HEK293 (cell line): ENCODE data around the gene SRF.

Source experiments
- EGR2 ChIP-seq: fragments of 450-650 bp; formaldehyde crosslinking; IDR thresholded peaks from 2 replicates; pipeline ENCODE4 v1.5.1; 2016; ENCODE audit warnings: low read depth, missing biosample characterization, missing genetic modification characterization
- FEZF1 ChIP-seq: fragments of 450-650 bp; formaldehyde crosslinking; IDR thresholded peaks from 2 replicates; pipeline ENCODE4 v1.5.1; 2016; ENCODE audit warnings: missing biosample characterization, missing genetic modification characterization
- GLI4 ChIP-seq: fragments of 450-650 bp; formaldehyde crosslinking; IDR thresholded peaks from 2 replicates; pipeline ENCODE4 v1.5.1; 2016; ENCODE audit warnings: missing biosample characterization, missing genetic modification characterization
- GLIS1 ChIP-seq: fragments of 450-650 bp; formaldehyde crosslinking; IDR thresholded peaks from 2 replicates; pipeline ENCODE4 v1.5.1; 2016; ENCODE audit warnings: missing biosample characterization, missing genetic modification characterization
- GLIS2 ChIP-seq: fragments of 450-650 bp; formaldehyde crosslinking; IDR thresholded peaks from 2 replicates; pipeline ENCODE4 v1.5.1; 2016; ENCODE audit warnings: missing biosample characterization, missing genetic modification characterization
- HOXC10 ChIP-seq: sonication (generic); formaldehyde crosslinking; IDR thresholded peaks from 2 replicates; pipeline ENCODE4 v1.8.1; 2023; ENCODE audit warnings: mild to moderate bottlenecking, missing genetic modification reagents
- IKZF3 ChIP-seq: fragments of 450-650 bp; IDR thresholded peaks from 2 replicates; pipeline ENCODE4 v1.5.0; 2018; ENCODE audit warnings: missing biosample characterization, mild to moderate bottlenecking, missing genetic modification characterization, moderate library complexity
- MZF1 ChIP-seq: fragments of 450-650 bp; formaldehyde crosslinking; IDR thresholded peaks from 2 replicates; pipeline ENCODE4 v1.5.1; 2017; ENCODE audit warnings: missing biosample characterization, missing genetic modification characterization, borderline replicate concordance
- REPIN1 ChIP-seq: fragments of 450-650 bp; formaldehyde crosslinking; IDR thresholded peaks from 2 replicates; pipeline ENCODE4 v1.5.1; 2017; ENCODE audit warnings: missing biosample characterization, missing genetic modification characterization, low read depth
- SCRT1 ChIP-seq: fragments of 450-650 bp; formaldehyde crosslinking; IDR thresholded peaks from 2 replicates; pipeline ENCODE4 v1.5.1; 2016; ENCODE audit warnings: missing biosample characterization, missing genetic modification characterization, borderline replicate concordance
- YY1 ChIP-seq: fragments of 450-650 bp; formaldehyde crosslinking; IDR thresholded peaks from 2 replicates; pipeline ENCODE4 v1.5.1; 2018; ENCODE audit warnings: missing biosample characterization, missing genetic modification characterization
- ZBTB44 ChIP-seq: fragments of 450-650 bp; IDR thresholded peaks from 2 replicates; pipeline ENCODE4 v1.5.1; 2018; ENCODE audit warnings: missing biosample characterization, mild to moderate bottlenecking, missing genetic modification characterization
- ZBTB7A ChIP-seq: fragments of 450-650 bp; formaldehyde crosslinking; IDR thresholded peaks from 2 replicates; pipeline ENCODE4 v1.5.1; 2016; ENCODE audit warnings: low read depth, missing biosample characterization, missing genetic modification characterization
- ZFP3 ChIP-seq: fragments of 450-650 bp; formaldehyde crosslinking; IDR thresholded peaks from 2 replicates; pipeline ENCODE4 v1.5.1; 2016; ENCODE audit warnings: low read depth, missing biosample characterization, missing genetic modification characterization
- ZNF112 ChIP-seq: fragments of 450-650 bp; formaldehyde crosslinking; IDR thresholded peaks from 2 replicates; pipeline ENCODE4 v1.5.0; 2017; ENCODE audit warnings: missing biosample characterization, missing genetic modification characterization
- ZNF132 ChIP-seq: fragments of 450-650 bp; formaldehyde crosslinking; IDR thresholded peaks from 2 replicates; pipeline ENCODE4 v1.5.1; 2017; ENCODE audit warnings: missing biosample characterization, missing genetic modification characterization, borderline replicate concordance
- ZNF138 ChIP-seq: fragments of 450-650 bp; formaldehyde crosslinking; IDR thresholded peaks from 2 replicates; pipeline ENCODE4 v1.5.1; 2016; ENCODE audit warnings: missing biosample characterization, missing genetic modification characterization, borderline replicate concordance
- ZNF155 ChIP-seq: fragments of 450-650 bp; formaldehyde crosslinking; IDR thresholded peaks from 2 replicates; pipeline ENCODE4 v1.5.1; 2016; ENCODE audit warnings: missing biosample characterization, missing genetic modification characterization
- ZNF19 ChIP-seq: fragments of 450-650 bp; formaldehyde crosslinking; IDR thresholded peaks from 2 replicates; pipeline ENCODE4; 2016; ENCODE audit warnings: missing biosample characterization, missing genetic modification characterization, low read depth
- ZNF24 ChIP-seq: fragments of 450-650 bp; formaldehyde crosslinking; IDR thresholded peaks from 2 replicates; pipeline ENCODE4 v1.5.1; 2016; ENCODE audit warnings: missing biosample characterization, missing genetic modification characterization
- ZNF341 ChIP-seq: fragments of 450-650 bp; formaldehyde crosslinking; IDR thresholded peaks from 2 replicates; pipeline ENCODE4; 2016; ENCODE audit warnings: low read depth, missing biosample characterization, missing genetic modification characterization
- ZNF354C ChIP-seq: fragments of 450-650 bp; formaldehyde crosslinking; IDR thresholded peaks from 2 replicates; pipeline ENCODE4 v1.5.1; 2016; ENCODE audit warnings: missing biosample characterization, missing genetic modification characterization, low read depth, borderline replicate concordance
- ZNF394 ChIP-seq: fragments of 450-650 bp; formaldehyde crosslinking; IDR thresholded peaks from 2 replicates; pipeline ENCODE4 v1.5.1; 2016; ENCODE audit warnings: missing biosample characterization, missing genetic modification characterization, mild to moderate bottlenecking, moderate library complexity, borderline replicate concordance
- ZNF48 ChIP-seq: fragments of 450-650 bp; formaldehyde crosslinking; IDR thresholded peaks from 2 replicates; pipeline ENCODE4 v1.5.1; 2016; ENCODE audit warnings: missing biosample characterization, missing genetic modification characterization
- ZNF510 ChIP-seq: fragments of 450-650 bp; formaldehyde crosslinking; IDR thresholded peaks from 2 replicates; pipeline ENCODE4 v1.5.1; 2018; ENCODE audit warnings: mild to moderate bottlenecking, missing genetic modification characterization, missing biosample characterization; ENCODE audit not compliant: insufficient replicate concordance
- ZNF529 ChIP-seq: fragments of 450-650 bp; formaldehyde crosslinking; IDR thresholded peaks from 2 replicates; pipeline ENCODE4 v1.5.1; 2017; ENCODE audit warnings: missing genetic modification characterization, missing biosample characterization; ENCODE audit not compliant: insufficient replicate concordance
- ZNF544 ChIP-seq: fragments of 450-650 bp; formaldehyde crosslinking; IDR thresholded peaks from 2 replicates; pipeline ENCODE4 v1.5.0; 2017; ENCODE audit warnings: missing biosample characterization, missing genetic modification characterization
- ZNF560 ChIP-seq: fragments of 450-650 bp; formaldehyde crosslinking; IDR thresholded peaks from 2 replicates; pipeline ENCODE4 v1.5.1; 2017; ENCODE audit warnings: missing biosample characterization, missing genetic modification characterization, borderline replicate concordance
- ZNF621 ChIP-seq: fragments of 450-650 bp; formaldehyde crosslinking; IDR thresholded peaks from 2 replicates; pipeline ENCODE4 v1.5.1; 2017; ENCODE audit warnings: missing biosample characterization, missing genetic modification characterization
- ZNF704 ChIP-seq: fragments of 450-650 bp; formaldehyde crosslinking; IDR thresholded peaks from 2 replicates; pipeline ENCODE4 v1.5.1; 2016; ENCODE audit warnings: missing biosample characterization, missing genetic modification characterization
- ZNF768 ChIP-seq: fragments of 450-650 bp; formaldehyde crosslinking; IDR thresholded peaks from 2 replicates; pipeline ENCODE4 v1.5.1; 2018; ENCODE audit warnings: missing biosample characterization, mild to moderate bottlenecking, missing genetic modification characterization
- ZNF776 ChIP-seq: fragments of 450-650 bp; formaldehyde crosslinking; IDR thresholded peaks from 2 replicates; pipeline ENCODE4 v1.5.0; 2017; ENCODE audit warnings: missing biosample characterization, missing genetic modification characterization, borderline replicate concordance
- ZNF791 ChIP-seq: fragments of 450-650 bp; formaldehyde crosslinking; IDR thresholded peaks from 2 replicates; pipeline ENCODE4 v1.5.1; 2016; ENCODE audit warnings: missing biosample characterization, missing genetic modification characterization
- ZNF843 ChIP-seq: fragments of 450-650 bp; formaldehyde crosslinking; IDR thresholded peaks from 2 replicates; pipeline ENCODE4 v1.5.1; 2016; ENCODE audit warnings: missing biosample characterization, missing genetic modification characterization
- TF ChIP-seq, protein P1 (sequence below): fragments of 450-650 bp; formaldehyde crosslinking; IDR thresholded peaks from 2 replicates; pipeline ENCODE4 v1.5.1; 2017; ENCODE audit warnings: missing biosample characterization, mild to moderate bottlenecking, missing genetic modification characterization, moderate library complexity
- TF ChIP-seq, protein P2 (sequence below): fragments of 450-650 bp; formaldehyde crosslinking; IDR thresholded peaks from 2 replicates; pipeline ENCODE4 v1.5.1; 2017; ENCODE audit warnings: missing biosample characterization, missing genetic modification characterization

The SRF gene

DNA sequence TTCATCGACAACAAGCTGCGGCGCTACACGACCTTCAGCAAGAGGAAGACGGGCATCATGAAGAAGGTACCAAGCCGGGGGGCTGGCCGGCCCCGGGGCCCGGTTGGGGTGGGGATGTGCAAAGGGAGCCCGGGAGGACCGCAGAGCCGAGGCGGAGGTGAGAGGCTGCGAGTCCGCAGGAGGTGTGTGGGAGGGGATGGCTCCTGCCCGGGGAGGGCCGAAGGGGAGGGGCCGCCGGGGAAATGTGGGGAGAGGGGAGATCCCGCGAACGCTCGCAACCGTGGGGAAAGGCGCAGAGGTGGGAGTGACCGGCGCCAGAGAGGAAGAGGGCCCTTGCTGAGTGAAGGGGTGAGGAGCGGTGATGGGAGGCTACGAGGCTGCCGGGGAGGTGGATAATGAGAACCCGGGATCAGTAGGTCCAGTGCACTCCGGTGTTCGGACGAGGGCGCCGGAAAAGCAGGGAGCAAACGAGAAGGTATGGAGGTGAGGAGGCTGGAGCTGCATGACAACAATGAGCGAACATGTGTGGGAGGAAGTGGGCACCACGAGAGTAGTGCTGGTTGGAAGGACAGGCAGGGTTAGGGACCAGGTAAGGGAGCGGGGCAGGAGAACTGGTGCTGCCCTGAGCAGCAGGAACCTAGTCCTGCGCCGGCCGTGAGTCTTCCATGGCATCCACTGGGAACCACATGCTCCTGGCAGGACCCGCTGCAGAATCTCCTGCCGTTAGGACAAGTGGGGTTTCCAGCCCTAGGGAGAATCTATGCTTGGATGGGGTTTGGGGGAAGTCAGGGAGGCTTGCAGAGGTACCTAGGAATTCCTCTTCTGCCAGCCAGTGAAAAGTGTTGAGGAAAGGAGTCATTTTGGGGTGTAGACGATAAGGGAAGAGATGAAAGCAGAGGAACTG lies 1.3 kb downstream of the SRF start (continued):
- TF ChIP-seq ZNF24 (tag by site-specific recombination) (peak; percentile 49; the same call in 1 of the 2 replicates), ZNF768 (tag by site-specific recombination) (no peak), GLIS2 (tag by site-specific recombination) (peak; percentile 97), ZNF394 (tag by site-specific recombination) (no peak; the same call in 1 of the 2 replicates), ZNF704 (tag by site-specific recombination) (no peak), ZBTB44 (tag by site-specific recombination) (no peak), ZNF544 (tag by site-specific recombination) (no peak), GLIS1 (tag by site-specific recombination) (peak; percentile 92), GLI4 (no peak), ZFP3 (no peak), ZNF529 (tag by site-specific recombination) (no peak), ZNF621 (tag by site-specific recombination) (no peak), ZNF776 (tag by site-specific recombination) (no peak), REPIN1 (no peak), ZBTB7A (tag by site-specific recombination) (0 out of 2 replicates have a peak, but pooled peaks have one; percentile 13), ZNF155 (no peak), EGR2 (tag by site-specific recombination) (peak; percentile 89), SCRT1 (tag by site-specific recombination) (no peak), ZNF510 (tag by site-specific recombination) (no peak), ZNF791 (tag by site-specific recombination) (no peak), ZNF341 (tag by site-specific recombination) (peak; percentile 28; the same call in 1 of the 2 replicates), ZNF843 (tag by site-specific recombination) (no peak), FEZF1 (no peak), ZNF354C (tag by site-specific recombination) (no peak), ZNF132 (tag by site-specific recombination) (no peak), YY1 (tag by site-specific recombination) (0 out of 2 replicates have a peak, but pooled peaks have one; percentile 33), ZNF48 (no peak), ZNF19 (tag by site-specific recombination) (no peak), MZF1 (tag by site-specific recombination) (no peak), IKZF3 (tag by site-specific recombination) (peak; percentile 59), ZNF112 (tag by site-specific recombination) (no peak), ZNF138 (tag by site-specific recombination) (no peak), ZNF560 (no peak), HOXC10 (CRISPR knock-in tag) (no peak)
- TF ChIP-seq, protein P1, sequence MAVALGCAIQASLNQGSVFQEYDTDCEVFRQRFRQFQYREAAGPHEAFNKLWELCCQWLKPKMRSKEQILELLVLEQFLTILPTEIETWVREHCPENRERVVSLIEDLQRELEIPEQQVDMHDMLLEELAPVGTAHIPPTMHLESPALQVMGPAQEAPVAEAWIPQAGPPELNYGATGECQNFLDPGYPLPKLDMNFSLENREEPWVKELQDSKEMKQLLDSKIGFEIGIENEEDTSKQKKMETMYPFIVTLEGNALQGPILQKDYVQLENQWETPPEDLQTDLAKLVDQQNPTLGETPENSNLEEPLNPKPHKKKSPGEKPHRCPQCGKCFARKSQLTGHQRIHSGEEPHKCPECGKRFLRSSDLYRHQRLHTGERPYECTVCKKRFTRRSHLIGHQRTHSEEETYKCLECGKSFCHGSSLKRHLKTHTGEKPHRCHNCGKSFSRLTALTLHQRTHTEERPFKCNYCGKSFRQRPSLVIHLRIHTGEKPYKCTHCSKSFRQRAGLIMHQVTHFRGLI (tag by site-specific recombination) = no peak
- TF ChIP-seq, protein P2, sequence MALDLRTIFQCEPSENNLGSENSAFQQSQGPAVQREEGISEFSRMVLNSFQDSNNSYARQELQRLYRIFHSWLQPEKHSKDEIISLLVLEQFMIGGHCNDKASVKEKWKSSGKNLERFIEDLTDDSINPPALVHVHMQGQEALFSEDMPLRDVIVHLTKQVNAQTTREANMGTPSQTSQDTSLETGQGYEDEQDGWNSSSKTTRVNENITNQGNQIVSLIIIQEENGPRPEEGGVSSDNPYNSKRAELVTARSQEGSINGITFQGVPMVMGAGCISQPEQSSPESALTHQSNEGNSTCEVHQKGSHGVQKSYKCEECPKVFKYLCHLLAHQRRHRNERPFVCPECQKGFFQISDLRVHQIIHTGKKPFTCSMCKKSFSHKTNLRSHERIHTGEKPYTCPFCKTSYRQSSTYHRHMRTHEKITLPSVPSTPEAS (tag by site-specific recombination) = no peak
